Hematopoietic multipotent progenitor cell treated with erythropoietin and hydrocortisone succinate and interleukin-3 and kit ligand, for 6 days (in vitro differentiated cells): ENCODE data around the gene LEFTY2.
"Not testable (repeated sequence)": the region's sequence is repeated elsewhere in the genome, so short reads cannot be mapped to it uniquely, and the experiment has no call there.

Experiments used
- DNase-seq: peaks from one replicate; pipeline ENCODE4 v3.0.0-alpha.2; 2015

LEFTY2 gene, protein sequence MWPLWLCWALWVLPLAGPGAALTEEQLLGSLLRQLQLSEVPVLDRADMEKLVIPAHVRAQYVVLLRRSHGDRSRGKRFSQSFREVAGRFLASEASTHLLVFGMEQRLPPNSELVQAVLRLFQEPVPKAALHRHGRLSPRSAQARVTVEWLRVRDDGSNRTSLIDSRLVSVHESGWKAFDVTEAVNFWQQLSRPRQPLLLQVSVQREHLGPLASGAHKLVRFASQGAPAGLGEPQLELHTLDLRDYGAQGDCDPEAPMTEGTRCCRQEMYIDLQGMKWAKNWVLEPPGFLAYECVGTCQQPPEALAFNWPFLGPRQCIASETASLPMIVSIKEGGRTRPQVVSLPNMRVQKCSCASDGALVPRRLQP

DNA sequence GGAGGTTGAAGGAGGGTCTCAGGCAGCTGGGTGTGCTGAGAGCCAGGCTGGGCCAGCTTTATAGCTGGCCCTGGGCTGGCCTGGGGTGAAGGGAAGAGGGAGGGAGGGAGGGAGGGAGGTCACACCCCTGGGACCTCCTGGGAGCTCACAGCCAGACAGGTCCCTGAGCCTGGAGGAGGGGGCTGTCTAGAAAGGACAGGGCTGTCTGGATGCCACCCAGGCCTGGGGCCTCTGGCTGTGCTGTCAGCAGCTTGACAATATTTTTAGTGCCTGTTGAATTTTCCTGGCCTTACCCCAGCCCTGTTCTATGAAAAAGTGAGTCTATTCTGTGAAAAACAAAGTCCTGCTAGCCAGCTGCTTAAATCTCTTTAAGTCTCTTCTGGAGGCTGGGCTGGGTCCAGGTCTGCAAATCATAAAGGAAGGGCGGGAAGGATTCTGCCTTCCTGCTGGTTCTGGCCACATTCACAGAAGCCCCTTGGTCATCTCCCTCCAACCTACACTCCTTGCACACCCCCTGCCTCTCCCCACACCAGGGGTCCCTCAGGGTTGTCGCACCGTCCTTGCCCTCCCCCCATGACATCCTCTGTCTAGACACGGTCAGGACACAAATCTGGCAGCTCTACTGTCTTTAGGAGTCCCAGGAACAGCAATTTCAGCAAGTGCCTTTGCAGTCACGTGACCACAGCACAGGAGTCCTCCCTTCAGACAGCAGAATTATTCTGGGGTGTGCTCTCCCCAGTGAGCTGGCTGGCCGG is at the start of gene LEFTY2:
Gene LEFTY2, minus strand, starts transcription at position 34 of the 755 bp plus-strand sequence. CDS start 80 bp downstream, outside the sequence.
- no peak for DNase-seq

DNA sequence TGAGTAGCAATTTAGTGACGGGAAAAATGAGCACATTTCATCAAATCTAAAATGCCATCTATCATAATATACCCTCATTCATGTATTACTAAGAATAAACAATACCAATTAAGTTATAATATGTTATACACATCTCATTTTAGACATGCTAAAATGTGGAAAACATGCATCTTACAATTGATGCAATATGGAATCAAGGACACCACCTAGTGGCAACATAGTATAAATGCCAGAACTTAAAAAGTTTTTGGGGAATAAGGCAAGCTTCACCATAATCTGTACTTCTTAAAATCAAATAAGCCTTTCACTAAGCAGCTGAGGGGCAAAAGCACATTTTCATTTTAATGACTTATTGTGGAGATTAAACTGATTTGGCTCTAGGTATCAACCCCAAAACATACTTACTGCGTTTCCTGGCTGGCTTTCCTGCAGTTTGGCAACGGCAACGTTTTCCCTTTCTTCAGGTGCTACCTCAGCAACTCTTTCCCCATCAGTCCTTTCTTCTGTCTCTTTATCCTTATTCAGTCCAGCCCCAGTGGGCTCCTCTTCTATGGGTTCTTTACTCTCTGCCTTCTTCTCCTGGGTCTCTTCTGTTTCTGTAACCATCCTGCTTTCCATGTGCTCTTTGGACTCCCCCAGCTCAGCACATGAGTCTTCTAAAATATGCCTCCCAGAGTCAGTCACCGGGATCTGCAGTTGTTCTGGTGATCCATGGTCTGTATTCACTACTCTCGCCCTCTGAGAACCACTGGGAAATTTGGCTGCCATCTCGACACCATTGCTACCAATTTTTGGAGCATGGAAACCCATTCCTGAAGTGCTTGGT is 46.7 kb upstream of the LEFTY2 start:
- DNase-seq: peak; percentile 84

DNA sequence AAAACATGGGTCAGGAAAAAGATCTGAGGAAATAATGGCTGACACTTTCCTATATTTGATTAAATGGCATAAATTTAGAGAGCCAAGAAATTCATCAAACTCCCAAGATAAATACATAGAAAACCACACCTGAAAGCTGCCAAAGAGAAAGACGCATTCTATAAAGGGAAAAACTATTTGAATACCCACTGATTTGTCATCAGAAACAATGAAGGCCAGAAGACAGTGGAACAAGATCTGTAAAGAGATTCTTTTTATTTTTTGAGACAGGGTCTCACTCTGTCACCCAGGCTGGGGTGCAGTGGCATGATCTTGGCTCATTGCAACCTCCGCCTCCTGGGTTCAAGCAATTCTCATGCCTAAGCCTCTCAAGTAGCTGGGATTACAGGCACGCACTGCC is 40.7 kb upstream of the LEFTY2 start:
- DNase-seq: no peak

DNA sequence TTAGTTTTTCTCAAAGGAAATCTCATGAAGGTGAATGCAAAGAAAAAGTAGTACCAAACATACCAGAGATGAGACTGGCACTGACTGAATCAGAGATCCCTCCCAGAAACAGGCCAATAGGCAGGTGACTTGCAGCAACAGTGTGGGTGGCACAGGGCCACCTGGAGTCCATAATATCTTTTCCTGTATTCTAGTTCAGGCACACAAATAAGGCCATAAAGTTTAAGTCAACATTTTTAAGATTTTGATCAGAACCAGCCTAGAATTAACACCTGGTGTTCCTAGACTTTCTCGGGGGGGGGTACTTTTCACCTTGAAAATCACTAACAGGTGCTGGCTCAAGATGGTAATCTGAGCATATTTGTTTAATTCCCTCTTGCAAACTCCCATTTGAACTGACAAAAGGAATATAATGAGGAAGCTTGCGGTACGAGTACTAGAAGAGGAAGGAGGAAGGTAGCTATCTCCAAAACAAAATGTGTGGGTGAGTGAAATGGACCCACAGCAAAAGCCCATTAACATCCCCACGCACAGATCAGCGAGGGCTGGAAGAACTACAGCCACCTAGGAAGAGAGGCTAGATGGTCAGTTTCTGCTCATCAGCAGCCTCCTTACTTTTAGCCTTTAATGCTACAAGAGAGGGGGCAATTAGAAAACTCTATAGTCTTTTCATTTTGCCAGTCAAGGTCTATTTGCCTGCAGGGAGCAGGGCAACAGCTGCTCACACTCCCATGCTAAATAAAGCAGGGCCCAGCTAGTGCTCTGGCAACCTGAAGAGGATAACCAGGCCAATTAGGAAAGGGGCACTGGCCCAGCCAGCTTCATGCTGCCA is 39.2 kb upstream of the LEFTY2 start:
- no peak for DNase-seq

DNA sequence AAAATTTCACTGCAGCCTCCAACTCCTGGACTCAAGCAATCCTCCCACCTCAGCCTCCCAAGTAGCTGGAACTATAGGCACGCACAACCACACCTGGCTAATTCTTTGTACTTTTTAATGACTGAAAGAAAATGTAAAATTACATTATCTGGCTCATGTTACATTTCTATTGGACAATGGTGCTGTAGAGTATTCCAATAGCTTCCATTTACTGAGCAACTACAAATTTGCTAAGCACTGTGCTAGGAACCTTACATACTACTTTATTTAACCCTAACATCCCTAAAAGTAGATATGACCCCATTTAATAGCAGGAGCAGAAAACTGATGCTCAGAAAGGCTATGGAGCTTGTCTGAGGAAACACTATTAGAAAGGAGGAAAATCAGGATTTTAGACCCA is 38.4 kb upstream of the LEFTY2 start:
- DNase-seq: no peak

DNA sequence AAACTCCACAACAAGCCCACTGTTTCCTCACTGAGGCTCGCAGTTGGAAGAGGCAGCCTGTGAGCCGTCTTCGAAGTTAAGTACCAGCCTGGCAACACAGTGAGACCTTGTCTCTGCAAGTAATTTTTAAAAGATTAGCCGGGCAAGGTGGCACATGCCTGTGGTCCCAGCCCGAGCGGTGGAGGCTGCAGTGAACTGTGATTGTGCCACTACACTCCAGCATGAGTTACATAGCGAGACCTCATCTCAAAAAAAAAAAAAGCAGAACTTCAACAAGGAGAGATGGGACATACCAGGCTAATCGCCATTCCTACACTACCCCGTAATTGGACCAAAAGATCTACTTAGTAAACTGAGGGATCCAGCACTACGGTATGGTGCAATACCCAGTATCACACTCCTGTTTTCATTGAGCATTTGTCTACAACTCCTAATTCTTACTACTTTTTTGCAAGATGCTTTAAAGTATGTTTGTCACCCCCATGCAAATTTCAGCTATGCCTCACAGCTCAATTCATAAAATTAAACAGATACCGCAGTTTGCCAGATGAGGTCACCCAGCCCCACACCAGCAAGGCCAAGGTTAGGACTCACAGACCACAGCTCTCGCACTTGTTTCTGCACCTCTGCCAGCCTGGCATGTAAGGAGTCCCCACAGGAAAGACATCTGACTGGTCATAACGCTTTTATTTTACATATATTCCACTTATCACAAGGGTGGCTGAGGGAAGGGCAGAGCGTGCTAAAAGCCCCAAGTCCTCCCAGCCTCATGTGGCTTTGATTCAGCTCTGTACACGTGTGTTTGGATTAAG is 37.1 kb upstream of the LEFTY2 start:
- peak; percentile 45 for DNase-seq

DNA sequence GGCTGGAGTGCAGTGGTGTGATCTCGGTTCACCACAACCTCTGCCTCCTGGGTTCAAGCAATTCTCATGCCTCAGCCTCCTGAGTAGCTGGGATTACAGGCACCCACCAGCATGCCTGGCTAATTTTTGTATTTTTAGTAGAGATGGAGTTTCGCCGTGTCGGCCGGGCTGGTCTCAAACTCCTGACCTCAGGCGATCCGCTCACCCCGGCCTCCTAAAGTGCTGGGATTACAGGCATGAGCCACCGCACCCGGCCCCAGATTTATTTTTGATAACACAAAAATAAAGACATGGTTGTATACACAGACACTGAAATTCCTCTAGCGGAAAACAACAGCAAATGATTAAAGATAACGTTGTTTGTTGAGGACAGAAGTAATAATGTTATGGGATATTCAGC is 34.1 kb upstream of the LEFTY2 start:
- DNase-seq: not testable (repeated sequence)

DNA sequence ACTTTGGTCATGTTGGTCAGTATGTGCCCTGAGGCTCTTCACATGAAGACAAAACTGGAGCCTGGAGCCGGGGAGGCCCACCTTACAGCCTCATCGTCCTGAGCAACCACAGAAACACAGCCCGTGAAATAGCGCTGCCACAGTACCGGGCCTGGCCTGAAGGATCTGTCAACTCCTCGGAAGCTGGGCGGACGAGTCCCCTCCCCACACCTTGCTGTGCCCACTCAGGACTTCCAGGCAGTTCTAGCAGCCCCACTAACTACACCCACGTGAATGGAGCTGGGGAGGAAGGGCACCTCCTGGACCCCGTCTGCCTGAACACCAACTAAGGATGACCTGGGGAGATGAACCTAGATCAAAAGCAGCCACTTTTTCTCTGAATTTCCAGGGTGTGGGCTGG is 33.4 kb upstream of the LEFTY2 start:
- no peak for DNase-seq

DNA sequence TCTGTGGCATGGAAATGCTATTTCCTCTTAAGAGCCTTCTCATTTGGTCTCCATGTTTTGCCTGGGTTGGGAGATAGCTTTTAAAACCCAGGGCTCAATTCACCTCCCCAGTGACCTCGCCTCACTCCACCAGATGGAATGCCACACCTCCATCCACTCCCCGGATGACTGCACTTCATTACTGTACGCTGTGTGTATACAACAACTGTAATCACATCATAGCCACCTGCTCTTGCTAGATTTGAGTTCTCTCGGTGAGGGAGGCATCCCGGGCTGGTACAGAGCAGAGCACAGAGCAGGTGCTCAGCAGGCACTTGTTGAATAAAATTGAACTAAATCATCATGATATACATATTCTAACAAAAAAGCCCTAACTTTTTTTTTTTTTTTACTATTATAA is 32.1 kb upstream of the LEFTY2 start:
- peak; percentile 42 for DNase-seq

DNA sequence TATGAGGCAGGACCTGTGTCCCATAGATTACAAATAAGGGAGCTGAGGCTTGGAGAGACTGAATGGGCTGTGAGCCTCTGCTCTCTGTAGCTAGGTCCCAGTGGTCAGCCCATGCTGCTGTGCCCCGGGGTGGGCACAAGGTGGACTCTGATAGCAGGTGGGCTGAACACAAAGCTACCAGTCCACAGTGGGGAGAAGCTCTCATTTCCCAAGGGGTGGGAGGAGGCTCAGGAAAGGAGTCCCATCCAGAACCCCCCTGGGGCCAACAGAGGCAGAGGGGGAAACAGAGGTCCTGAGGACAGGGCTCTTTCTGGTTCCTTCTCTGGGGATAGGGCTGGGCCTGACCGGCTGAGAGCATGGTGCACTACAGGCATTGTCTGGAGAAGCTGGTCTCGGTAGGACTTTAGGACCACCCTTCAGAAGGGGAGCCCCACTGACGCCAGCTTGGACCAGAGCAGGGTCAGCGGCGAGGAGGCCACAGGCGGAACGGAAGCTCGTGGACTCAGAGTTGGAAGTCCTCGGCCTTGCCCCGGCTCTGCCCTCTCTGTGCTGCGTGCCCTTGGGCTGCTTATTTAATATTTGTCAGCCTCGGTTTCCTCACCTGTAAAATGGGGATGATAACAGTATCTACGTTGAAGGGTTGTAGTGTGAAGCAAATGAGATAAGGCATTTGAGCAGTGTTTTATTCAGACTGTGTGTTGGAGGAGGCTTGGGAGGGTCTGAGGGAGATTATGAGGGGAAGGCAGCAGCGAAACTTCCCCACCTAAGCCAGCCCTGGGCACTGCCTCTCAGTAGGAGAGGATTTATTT is 31.5 kb upstream of the LEFTY2 start:
- DNase-seq: no peak

DNA sequence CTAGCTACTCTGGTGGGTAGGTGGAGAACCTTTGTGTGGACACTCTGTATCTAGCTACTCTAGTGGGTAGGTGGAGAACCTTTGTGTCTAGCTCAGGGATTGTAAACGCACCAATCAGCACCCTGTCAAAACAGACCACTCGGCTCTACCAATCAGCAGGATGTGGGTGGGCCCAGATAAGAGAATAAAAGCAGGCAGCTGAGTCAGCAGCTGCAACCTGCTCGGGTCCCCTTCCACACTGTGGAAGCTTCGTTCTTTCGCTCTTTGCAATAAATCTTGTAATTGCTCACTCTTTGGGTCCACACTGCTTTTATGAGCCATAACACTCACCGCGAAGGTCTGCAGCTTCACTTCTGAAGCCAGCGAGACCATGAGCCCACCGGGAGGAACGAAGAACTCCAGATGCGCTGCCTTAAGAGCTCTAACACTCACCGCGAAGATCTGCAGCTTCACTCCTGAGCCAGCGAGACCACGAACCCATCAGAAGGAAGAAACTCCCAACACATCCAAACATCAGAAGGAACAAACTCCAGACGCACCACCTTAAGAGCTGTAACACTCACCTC is 29.7 kb upstream of the LEFTY2 start:
- not testable (repeated sequence) for DNase-seq

DNA sequence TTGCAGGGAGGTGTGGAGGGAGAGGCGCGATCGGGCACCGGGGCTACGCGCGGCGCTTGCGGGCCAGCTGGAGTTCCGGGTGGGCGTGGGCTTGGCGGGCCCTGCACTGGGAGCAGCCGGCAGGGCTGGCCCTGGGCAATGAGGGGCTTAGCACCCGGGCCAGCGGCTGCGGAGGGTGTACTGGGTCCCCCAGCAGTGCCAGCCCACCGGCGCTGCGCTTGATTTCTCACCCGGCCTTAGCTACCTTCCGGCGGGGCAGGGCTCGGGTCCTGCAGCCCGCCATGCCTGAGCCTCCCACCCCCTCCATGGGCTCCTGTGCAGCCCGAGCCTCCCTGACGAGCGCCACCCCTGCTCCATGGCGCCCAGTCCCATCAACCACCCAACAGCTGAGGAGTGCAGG is 28.7 kb upstream of the LEFTY2 start:
- DNase-seq: not testable (repeated sequence)

DNA sequence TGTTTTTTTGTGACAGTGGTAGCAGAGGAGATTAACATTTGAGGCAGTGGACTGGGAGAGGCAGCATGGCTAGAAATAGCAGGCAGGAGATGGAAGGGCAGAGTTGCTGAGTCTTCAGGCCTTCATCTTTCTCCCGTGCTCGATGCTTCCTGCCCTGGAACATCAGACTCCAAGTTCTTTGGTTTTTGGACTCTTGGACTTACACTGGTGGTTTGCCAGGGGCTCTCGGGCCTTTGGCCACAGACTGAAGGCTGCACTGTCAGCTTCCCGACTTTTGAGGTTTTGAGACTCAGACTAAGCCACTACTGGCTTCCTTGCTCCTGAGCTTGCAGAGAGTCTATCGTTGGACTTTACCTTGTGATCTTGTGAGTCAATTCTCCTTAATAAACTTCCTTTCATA is 24.2 kb upstream of the LEFTY2 start:
- no peak for DNase-seq

DNA sequence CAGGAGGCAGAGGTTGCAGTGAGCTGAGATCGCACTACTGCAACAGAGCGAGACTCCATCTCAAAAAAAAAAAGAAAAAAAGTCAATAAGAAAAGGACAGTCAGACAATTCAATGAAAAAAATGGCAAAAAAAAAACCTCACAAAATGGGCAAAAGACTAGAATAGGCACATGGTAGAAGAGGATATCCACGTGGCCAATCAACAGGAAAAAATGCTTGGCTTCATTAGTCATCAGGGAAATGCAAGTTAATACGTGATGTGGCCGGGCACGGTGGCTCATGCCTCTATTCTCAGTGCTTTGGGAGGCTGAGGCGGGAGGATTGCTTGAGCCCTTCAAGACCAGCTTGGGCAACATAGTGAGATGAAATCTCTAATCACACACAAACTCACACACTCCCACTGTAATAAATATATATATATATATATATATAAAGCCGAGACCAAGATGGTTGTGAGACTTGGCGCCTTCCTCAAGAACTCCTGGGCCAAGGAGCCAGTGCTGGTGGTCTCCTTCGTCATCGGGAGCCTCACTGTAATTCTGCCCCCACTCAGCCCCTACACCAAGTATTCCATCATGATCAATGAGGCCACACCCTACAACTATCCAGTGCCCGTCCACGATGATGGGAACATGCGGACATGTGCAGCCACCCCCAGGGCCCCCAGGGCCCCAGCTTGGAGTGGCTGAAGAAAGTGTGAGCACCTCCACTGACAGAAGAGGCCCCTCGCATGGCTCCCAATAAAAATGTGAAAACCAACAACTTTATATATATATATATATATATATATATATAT is 22.9 kb upstream of the LEFTY2 start:
- no peak for DNase-seq

DNA sequence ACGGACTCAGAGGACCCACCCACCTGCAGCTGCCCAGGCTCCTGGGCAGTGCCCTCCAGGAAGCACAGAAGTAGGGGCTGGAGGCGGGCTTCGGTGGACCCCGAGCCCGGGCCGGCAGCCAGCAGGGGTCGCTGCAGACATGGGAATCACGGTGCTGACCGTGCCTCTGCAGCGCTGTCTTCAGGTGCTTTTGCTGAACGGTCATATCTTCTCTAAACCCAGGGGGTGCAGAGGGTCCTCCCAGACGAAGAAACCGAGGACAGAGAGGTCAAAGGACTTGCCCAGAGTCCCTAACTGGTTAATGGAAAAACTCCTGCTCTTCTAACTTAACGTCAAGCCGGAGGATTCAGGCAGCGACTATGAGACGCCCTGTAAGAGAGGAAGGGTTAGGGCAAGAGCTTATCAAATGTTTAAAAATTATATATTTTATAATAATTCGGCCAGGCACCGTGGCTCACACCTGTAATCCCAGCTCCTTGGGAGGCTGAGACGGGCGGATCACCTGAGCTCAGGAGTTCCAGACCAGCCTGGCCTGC is 21.5 kb upstream of the LEFTY2 start:
- DNase-seq: peak; percentile 78

DNA sequence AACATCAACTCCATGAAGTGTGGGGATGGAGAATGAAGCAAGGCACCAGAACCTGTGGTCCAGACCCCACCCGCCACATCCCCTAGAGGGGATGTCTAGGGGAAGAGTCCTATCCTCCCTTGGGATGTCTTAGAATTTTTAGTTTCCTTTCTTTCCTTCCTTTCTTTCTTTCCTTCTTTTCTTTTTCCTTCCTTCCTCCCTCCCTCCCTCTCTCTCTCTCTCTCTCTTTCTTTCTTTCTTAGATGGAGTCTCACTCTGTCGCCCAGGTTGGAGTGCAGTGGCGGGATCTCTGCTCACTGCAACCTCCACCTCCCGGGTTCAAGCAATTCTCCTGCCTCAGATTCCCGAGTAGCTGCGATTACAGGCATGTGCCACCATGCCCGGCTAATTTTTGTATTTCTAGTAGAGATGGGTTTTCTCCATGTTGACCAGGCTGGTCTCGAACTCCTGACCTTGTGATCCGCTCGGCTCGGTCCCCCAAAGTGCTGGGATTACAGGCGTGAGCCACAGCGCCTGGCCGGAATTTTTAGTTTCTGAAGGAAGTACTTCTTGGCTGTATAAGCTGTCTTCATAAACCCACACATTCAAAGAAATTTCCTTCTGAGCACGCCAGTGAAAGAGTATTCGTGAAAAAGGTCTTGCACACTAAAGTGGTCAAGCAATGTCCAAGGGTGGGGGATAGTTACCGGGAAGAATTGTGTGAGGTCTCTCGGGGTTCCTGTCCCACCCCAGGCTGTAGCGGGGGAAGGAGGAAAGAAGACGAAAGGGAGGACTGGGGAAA is 20.8 kb upstream of the LEFTY2 start:
- no peak for DNase-seq

DNA sequence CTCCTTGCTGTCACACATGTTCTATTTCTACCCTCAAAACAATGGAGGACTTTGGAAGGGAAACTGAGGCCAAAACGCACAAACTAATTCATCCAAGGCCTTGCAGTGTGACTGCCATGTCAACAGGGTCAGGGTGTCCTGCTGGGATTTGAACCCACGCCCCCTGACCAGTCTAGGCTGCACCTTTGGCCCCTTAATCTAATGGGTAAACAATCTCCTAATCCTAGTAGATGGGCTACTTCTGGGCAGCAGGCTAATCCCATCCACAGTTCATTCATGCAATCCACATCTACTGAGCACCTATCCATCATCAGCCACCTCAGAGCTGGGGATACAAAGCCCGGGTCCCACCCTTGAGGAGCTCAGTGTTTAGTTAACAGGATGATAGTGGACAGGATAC is 17.0 kb upstream of the LEFTY2 start:
- no peak for DNase-seq

DNA sequence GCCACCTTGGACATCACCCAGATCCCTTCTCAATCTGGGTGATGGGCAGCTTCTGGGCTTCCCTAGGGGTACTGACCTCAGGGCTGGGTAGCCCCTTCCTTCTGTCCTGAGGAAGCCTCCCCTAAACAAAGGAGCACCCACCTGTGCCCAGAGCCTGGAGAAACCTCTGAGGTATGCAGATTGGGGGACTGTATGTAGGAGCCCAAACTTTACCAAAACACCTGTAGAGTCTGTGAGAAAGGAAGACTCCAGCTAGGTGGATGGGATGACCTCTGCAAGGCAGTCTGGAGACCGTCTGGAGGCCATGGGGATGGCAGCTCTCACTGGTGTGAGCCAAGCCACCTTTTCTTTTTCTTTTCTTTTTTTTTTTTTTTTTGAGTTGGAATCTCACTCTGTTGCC is 13.7 kb upstream of the LEFTY2 start:
- DNase-seq: no peak
